ENCODE measurements around the gene STAB2. TPM values are rescaled to one million over a fixed set of nuclear protein-coding genes. Genes with fewer than 3 reads are reported as not detected.

Gene STAB2
- total and polyA plus RNA-seq, 2 of the 8 experiments (the other 6 are each of a cell fraction or from before 2014, with no cell fraction given), result not detected

DNA sequence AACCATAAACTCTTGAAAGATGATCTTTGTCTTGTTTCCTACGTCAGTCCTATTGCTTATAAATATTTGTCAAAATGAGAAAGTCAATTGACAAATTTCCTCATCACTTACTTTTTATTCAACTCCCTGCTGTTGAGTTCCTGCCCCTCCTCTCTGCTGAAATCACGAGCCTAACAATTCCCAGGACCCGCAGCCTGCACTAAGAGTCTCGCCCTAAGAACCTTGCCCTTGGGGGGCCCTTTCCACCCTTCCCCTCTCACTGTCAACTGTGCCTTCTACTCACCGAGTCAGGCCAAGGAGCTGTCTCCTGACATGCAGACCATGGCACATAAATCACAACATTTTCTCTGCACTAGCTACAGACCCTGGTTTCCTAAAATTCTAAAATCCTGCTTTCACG lies 99.0 kb downstream of the STAB2 start (continued):
- TF ChIP-seq, protein P1, sequence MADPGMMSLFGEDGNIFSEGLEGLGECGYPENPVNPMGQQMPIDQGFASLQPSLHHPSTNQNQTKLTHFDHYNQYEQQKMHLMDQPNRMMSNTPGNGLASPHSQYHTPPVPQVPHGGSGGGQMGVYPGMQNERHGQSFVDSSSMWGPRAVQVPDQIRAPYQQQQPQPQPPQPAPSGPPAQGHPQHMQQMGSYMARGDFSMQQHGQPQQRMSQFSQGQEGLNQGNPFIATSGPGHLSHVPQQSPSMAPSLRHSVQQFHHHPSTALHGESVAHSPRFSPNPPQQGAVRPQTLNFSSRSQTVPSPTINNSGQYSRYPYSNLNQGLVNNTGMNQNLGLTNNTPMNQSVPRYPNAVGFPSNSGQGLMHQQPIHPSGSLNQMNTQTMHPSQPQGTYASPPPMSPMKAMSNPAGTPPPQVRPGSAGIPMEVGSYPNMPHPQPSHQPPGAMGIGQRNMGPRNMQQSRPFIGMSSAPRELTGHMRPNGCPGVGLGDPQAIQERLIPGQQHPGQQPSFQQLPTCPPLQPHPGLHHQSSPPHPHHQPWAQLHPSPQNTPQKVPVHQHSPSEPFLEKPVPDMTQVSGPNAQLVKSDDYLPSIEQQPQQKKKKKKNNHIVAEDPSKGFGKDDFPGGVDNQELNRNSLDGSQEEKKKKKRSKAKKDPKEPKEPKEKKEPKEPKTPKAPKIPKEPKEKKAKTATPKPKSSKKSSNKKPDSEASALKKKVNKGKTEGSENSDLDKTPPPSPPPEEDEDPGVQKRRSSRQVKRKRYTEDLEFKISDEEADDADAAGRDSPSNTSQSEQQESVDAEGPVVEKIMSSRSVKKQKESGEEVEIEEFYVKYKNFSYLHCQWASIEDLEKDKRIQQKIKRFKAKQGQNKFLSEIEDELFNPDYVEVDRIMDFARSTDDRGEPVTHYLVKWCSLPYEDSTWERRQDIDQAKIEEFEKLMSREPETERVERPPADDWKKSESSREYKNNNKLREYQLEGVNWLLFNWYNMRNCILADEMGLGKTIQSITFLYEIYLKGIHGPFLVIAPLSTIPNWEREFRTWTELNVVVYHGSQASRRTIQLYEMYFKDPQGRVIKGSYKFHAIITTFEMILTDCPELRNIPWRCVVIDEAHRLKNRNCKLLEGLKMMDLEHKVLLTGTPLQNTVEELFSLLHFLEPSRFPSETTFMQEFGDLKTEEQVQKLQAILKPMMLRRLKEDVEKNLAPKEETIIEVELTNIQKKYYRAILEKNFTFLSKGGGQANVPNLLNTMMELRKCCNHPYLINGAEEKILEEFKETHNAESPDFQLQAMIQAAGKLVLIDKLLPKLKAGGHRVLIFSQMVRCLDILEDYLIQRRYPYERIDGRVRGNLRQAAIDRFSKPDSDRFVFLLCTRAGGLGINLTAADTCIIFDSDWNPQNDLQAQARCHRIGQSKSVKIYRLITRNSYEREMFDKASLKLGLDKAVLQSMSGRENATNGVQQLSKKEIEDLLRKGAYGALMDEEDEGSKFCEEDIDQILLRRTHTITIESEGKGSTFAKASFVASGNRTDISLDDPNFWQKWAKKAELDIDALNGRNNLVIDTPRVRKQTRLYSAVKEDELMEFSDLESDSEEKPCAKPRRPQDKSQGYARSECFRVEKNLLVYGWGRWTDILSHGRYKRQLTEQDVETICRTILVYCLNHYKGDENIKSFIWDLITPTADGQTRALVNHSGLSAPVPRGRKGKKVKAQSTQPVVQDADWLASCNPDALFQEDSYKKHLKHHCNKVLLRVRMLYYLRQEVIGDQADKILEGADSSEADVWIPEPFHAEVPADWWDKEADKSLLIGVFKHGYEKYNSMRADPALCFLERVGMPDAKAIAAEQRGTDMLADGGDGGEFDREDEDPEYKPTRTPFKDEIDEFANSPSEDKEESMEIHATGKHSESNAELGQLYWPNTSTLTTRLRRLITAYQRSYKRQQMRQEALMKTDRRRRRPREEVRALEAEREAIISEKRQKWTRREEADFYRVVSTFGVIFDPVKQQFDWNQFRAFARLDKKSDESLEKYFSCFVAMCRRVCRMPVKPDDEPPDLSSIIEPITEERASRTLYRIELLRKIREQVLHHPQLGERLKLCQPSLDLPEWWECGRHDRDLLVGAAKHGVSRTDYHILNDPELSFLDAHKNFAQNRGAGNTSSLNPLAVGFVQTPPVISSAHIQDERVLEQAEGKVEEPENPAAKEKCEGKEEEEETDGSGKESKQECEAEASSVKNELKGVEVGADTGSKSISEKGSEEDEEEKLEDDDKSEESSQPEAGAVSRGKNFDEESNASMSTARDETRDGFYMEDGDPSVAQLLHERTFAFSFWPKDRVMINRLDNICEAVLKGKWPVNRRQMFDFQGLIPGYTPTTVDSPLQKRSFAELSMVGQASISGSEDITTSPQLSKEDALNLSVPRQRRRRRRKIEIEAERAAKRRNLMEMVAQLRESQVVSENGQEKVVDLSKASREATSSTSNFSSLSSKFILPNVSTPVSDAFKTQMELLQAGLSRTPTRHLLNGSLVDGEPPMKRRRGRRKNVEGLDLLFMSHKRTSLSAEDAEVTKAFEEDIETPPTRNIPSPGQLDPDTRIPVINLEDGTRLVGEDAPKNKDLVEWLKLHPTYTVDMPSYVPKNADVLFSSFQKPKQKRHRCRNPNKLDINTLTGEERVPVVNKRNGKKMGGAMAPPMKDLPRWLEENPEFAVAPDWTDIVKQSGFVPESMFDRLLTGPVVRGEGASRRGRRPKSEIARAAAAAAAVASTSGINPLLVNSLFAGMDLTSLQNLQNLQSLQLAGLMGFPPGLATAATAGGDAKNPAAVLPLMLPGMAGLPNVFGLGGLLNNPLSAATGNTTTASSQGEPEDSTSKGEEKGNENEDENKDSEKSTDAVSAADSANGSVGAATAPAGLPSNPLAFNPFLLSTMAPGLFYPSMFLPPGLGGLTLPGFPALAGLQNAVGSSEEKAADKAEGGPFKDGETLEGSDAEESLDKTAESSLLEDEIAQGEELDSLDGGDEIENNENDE (IDR thresholded peaks at IDR 0.05; ENCODE audit: insufficient replicate concordance, low read length), result no peak
